Measurements from ENCODE around the gene TUBGCP6.

TUBGCP6 gene

GRCh38 chr22:50258361-50259292, 13.8 kb upstream of the TUBGCP6 start:
- TF ChIP-seq CTCF (IDR thresholded peaks at IDR 0.05; ENCODE audit: insufficient read depth, low read length, missing control alignments) = no peak
- no peak for DNase-seq (ENCODE audit: low read depth, low spot score)
- H3K4me3 ChIP-seq (ENCODE audit: low read depth, low read length) = no peak overlapping the region
- ChIA-PET POLR2A (no interaction called here), CTCF (interaction anchor here (1.1 to 3.8 kb wide), 5 partner anchors 8 to 83 kb away, joined by 3 to 22 read pairs (median 4); no protein-coding TSS in a partner anchor)

- no peak overlapping the region for H3K4me3 ChIP-seq (ENCODE audit: low read depth, low read length)
- ChIA-PET POLR2A (no interaction called here), CTCF (interaction anchor here (1.1 to 3.8 kb wide), 4 partner anchors 14 to 84 kb away, joined by 3 to 22 read pairs (median 4); no protein-coding TSS in a partner anchor)
- TF ChIP-seq CTCF (IDR thresholded peaks at IDR 0.05; ENCODE audit: insufficient read depth, low read length, missing control alignments) = no peak
- DNase-seq (ENCODE audit: low read depth, low spot score) = no peak
Observed at GRCh38 chr22:50257451-50258360, 12.9 kb upstream of the TUBGCP6 start.

GRCh38 chr22:50257041-50257440, 12.2 kb upstream of the TUBGCP6 start:
- no peak overlapping the region for H3K4me3 ChIP-seq (ENCODE audit: low read depth, low read length)
- ChIA-PET CTCF (interaction anchor here (1.1 to 1.8 kb wide), 2 partner anchors 19 to 85 kb away, joined by 3 to 5 read pairs; no protein-coding TSS in a partner anchor), POLR2A (no interaction called here)
- DNase-seq (ENCODE audit: low read depth, low spot score) = no peak
- TF ChIP-seq CTCF (IDR thresholded peaks at IDR 0.05; ENCODE audit: insufficient read depth, low read length, missing control alignments) = no peak

- no peak for TF ChIP-seq CTCF (IDR thresholded peaks at IDR 0.05; ENCODE audit: insufficient read depth, low read length, missing control alignments)
- CTCF ChIA-PET = interaction anchor here (1.4 kb wide), 1 partner anchor 85 kb away, joined by 16 read pairs; no protein-coding TSS in a partner anchor
- POLR2A ChIA-PET = interaction anchor here (1.4 kb wide), 1 partner anchor 49 kb away, joined by 3 read pairs; no protein-coding TSS in a partner anchor
- no peak for DNase-seq (ENCODE audit: low read depth, low spot score)
- H3K4me3 ChIP-seq (ENCODE audit: low read depth, low read length) = no peak overlapping the region
Observed at GRCh38 chr22:50256258-50256862, 11.5 kb upstream of the TUBGCP6 start.

- TF ChIP-seq CTCF (IDR thresholded peaks at IDR 0.05; ENCODE audit: insufficient read depth, low read length, missing control alignments) = no peak
- DNase-seq (ENCODE audit: low read depth, low spot score) = no peak
- no peak overlapping the region for H3K4me3 ChIP-seq (ENCODE audit: low read depth, low read length)
- ChIA-PET POLR2A (interaction anchor here (1.4 kb wide), 1 partner anchor 49 kb away, joined by 3 read pairs; no protein-coding TSS in a partner anchor), CTCF (interaction anchor here (0.6 to 1.4 kb wide), 2 partner anchors 71 to 86 kb away, joined by 4 to 16 read pairs; partner anchors contain the start of gene DENND6B)
Observed at GRCh38 chr22:50255607-50256006, 10.8 kb upstream of the TUBGCP6 start.
